HG03039 (cell line): ENCODE results near the gene LASP1NB.

Source experiments
- ATAC-seq: cut with Tn5 transposase; IDR thresholded peaks from one replicate; pipeline ENCODE4 v1.9.1; 2021; ENCODE audit warnings: mild to moderate bottlenecking, moderate library complexity; ENCODE audit not compliant: unreplicated experiment

LASP1NB gene

DNA sequence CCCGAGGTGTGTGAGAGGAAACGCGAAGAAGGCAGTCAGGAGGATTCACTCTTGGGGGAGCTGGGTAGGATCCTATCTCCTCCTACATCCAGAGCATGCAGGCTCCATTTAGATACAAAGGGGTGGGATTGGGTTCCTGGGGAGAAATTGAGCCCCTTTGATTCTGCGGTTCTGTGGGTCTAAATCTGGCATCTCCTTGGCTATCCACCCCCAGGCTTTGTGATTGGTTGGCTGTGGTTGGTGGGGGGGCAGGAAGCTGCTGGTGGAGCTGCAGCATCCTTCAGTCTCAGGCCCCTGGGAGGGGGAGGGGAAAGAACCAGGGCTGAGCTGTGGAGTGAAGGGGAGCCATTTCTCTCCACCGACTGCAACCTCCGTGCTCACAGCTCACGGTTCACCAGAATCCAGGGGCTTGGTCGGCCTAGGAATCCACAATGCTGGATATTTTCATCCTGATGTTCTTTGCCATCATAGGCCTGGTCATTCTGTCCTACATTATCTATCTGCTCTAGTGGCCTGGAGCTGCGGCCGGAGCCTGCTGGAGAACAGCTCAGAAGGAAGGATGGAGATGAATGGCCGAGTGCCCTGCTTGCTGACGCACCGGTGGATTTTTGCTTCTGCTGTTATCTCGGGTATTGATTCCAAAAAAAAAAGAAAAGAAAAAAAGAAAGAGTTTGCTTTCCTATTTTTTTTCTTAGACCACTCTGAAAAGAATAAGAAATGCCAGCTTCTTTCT lies at the start of gene LASP1NB:
Gene LASP1NB, plus strand, starts transcription at position 352 of the 733 bp plus-strand sequence.
- no peak for ATAC-seq

DNA sequence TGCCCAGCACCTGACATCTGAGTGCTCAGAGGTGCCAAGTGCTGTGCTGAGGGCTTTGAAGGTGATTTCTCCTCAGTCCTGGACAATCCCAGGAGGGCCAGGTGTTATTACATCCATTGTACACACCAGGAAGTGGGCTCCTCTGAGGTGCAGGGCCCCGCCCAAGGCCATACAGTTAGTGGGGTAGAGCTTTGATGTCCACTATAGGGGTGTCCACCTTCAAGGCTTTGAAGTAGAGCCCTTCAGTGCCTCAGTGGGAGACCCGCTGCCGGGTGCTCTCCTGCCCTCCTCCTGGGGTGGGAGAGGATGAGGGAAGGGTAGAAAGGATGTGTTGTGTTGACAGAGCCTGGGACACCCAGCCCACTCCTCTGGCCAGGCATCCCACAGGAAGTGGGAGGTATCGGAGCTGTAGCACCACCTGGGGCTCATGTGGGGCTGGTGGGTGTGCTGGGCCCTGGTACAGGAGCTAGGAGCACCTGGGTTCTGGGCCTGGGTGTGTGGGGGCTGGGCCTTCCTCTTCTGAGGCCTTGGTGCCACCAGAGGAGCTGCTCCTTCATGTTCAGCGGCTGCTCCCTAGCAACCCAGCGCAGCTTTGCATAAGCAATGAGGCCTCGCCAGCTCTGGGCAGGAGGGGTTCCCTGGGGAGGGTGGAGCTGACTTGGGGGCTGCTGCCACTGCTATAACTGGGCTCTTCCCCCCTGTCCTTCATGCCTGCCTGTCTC lies 48.1 kb upstream of the LASP1NB start:
- no peak for ATAC-seq

DNA sequence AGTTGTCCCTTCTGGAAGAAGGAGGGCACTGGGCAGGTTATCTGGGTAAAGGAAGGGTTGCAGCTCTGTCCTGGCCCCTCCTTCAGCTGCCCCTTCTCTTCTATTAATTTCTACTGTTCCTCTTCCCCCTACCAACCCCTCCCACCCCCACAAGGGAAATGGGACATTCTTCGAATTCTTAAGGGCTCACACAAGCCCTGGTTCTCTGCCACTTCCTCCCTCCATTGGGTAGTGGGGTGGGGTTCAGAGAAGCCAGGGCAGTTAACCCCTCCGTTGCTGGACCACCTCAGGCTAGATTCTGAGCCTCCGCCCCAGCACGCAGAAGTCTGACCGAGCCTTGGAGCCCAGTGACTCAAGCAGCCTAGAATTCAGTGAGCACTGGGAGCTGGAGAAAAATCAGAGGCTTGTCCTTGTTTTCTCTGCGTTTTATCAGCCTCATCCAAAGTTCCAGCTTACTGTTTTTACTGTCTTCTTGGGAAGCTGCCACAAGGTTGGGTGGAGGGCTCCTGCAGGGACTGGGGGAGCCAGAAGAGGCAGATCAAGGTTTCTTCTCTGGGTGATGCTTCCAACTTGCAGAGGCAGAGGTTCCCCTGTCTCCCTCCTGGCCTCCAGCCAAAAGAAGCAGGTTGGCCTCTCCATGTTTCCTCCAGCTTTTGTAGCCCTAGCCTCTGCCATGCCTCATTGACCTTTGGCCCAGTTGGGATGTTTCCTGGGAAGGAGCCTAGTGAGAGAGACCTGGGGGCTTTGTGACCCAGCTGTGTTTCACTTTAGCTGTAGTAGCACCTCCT lies 45.3 kb upstream of the LASP1NB start:
- ATAC-seq: no peak

DNA sequence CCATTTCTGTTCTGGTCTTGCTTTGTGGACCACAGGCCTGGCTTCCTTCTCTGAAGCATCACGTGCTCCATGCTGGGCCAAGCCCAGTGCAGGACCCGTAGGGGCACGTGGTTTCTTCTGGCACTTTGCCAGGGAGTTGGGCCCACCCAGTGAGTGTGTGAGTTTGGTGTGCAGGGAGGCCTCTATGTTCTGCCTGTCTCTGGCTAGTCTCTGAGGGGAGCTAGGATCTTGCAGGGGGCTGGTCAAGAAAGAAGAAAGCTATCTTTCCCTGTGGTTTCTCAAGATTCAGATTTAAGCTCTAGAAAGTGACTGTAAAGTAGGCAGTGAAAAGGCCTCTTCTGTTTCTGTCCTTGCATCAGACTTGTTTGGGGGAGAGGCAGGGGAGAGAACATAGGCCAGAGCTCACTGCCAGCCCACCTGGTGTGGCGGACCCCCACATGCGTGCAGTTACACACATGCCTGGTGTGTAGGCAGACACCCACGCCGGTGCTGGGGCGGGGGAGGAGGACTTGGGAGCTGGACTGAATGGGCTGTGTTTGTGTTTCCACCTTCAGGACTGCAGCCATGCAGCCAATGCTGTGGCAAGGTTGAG lies 43.7 kb upstream of the LASP1NB start:
- no peak for ATAC-seq

DNA sequence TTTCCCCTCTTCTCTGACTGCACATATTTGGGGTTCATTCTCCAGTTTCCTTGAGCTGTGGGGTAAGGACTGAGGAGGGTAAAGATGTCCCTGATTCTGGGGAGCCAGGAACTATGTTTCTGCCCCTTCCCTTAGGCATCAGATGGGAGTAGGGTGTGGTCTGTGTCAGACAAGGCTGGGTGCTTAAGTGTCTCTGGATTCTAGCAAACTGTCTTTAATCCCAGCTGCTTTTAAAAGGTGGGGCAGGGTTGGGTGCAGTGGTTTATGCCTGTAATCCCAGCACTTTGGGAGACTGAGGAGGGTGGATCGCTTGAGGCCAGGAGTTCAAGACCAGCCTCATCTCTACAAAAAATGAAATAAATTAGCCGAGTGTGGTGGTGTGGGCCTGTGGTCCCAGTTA lies 42.5 kb upstream of the LASP1NB start:
- no peak for ATAC-seq

DNA sequence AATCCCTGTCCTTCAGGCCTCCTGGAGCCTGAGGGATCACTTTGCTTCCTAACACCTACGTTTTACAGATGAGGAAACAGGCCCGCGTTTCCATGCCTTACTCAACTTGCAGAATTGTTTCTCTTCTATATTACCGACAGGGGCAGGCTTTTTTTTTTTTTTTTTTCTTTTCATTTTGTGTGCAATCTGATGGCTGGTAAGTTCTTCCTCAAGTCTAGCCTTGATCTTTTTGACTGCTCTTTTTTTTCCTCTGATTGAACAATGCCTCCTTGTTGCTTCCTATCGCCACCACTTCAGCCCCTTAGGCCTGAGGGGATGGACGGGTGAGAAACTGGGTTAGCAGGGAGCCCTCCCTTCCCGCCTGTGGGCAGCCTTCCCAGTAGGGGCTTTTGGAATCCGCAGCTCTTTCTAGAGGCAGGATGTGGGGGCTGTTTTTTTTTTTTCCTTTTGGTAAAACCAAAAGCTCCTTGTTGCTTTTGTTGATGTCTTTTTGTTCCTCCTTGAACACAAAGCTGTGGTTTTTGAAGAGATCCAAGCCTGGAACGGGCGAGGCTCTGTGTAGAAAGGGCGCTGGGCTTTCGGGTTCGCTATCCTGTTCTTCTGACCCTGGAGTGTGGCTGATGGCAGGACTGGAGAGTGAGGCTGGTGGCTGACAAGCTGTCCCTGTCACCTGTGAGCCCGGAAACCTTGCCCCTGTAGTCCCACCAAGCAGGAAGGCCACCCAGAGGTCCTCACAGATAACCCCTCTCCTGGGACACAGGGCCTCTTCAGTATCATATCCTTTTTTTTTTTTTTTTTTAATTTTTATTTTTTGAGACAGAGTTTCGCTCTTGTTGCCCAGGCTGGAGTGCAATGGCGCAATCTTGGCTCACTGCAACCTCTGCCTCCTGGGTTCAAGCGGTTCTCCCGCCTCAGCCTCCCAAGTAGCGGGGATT lies 41.6 kb upstream of the LASP1NB start:
- no peak for ATAC-seq

DNA sequence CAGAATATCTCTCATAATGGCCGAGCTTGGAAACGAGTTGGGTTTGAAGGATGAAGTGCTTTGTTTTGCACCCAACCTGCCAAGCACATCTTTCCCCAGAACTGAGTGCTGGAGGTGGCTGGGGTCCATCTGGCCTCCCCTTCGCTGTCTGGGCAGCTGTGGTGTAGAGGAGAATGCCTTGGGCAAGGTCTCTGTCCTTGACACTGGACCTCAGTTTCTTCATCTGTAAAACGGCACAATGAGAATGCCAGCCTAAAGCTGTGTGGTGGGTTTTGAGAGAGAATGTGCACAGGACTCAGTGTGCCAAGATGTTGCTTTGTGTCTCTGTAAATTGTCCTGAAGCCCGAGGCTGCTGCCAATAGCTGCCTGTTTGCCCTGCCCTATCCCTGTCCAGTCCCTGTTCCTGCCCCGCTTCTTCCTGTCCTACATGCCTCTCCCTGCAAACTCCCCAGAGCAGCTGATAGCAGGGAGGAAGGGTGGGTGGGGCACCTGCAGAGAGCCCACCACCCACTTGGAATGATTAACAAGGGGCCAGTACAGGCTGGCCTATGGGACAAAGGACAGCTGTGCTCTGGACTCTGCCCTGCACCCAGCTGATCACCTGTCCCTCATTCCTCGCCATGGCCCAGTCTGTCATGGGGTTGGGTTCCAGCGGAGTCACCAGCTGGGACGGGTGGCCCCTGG lies 40.2 kb upstream of the LASP1NB start:
- ATAC-seq: no peak

DNA sequence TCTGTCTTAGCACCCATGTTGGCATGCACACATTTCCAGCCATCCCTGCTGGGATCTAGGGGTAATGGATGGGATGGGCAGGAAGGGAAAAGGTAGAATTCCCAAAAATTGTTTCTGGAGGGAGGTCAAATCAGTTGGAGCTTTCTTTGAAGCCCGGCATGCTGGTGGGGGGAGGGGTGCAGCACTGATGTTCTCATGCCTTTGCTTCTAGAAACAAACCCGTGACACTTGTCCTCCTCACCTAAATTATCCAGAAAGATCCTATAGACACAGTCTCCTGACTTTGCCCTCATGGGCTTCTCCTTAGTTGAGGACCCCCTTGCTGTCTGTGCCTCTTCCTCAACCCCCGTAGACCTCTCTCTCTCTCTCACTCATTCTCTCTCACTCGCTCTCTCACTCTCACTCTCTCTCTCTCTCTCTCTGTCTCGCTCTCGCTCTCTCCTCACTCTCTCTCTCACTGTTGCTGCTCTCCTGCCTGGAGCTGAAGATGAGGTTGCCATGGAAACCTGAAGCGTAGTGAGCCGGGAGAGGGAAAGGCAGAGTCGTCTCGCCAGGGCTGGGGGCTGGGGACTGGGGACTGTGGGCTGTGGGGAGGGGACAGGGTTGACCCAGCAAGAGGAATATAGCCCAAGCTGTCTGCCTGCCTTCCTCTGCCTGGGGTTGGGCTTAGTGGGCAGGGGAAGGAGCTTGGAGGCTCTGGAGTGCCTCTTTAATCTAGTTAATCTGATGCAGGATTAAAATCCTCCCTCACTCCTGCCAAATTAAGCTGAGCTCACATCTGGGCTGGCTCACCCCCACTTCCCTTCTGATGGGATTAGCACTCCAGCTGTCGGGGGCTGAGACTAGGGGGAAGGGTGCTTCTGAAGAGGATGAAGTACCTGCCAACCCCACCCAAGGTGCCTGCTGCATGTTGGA lies 39.4 kb upstream of the LASP1NB start:
- ATAC-seq: no peak

DNA sequence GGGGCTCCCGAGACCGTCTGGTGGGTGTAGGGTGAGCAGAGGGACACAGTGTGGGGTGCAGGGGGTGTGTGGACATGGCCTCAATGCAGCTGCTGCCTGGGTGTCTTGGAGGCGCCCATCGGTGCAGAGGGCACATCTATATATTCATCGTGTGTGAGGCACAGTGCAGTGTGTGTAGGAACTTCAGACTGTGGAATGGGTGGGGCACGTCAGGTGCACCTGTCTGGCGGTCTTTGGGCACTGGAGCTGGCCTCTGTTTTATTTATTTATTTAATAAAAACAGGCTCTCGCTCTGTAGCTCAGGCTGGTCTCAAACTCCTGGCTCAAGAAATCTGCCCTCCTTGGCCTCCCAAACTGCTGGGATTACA lies 38.8 kb upstream of the LASP1NB start:
- ATAC-seq: no peak

DNA sequence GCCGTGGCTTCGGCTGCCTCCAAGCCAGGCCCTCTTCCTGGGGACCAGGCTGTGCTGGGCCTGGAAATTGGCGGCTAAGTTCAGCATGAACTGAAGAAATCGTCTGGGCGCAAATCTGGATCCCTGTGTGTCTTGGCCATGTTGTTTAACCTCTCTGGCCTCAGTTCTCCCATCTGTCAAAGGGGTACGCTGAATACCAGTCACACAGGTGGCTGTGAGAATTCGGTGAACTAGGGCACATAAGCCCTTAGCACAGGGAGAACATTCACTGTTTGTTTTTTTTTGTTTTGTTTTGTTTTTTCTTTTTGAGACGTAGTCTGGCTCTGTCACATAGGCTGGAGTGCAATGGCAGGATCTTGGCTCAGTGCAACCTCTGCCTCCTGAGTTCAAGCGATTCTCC lies 36.6 kb upstream of the LASP1NB start:
- ATAC-seq: no peak

DNA sequence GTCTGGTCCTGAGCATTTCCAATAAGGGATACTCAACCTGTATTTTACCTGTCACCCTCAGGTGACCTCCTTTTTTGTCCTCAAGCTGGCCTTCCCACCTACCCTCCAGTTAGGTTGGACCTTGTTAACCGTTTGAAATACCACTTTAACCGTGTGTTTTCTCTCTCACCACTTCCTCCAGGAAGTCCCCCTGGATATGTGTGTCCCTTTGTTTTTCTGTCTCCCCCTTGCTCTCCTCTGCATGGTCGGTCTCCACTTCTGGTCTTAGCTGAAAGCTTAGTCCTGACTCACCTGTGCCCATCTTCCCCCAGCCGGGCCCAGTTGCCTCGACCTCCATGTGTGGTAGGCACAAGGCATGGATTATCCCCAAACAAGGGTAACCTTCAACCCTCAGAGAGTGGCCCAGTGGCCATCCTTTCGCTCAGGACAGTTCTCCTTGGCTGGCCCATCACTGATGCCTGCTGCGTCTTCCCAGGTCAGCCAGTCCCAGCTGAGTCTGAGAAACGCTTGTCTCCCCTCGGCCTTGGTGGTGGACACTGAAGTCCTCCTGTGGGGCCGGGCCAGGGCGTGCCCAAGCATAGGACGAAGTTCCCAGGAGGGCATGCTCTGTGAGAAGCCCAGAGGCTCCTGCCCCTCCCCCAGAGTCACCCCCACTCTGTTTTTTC lies 35.5 kb upstream of the LASP1NB start:
- no peak for ATAC-seq

DNA sequence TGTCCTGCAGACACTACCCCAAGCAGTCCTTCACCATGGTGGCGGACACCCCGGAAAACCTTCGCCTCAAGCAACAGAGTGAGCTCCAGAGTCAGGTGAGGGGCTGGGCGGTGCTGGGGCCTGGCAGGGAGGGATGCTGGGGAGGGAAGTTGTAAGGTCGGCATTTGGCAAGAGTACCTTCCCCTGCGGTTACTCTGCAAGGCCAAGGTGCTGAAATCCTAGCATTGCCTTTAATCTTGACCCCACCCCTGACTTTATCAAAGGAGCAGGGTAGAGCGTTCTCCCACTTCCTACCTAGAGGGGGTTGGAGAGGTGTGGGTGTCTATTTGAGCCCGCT lies 35.0 kb upstream of the LASP1NB start:
- no peak for ATAC-seq

DNA sequence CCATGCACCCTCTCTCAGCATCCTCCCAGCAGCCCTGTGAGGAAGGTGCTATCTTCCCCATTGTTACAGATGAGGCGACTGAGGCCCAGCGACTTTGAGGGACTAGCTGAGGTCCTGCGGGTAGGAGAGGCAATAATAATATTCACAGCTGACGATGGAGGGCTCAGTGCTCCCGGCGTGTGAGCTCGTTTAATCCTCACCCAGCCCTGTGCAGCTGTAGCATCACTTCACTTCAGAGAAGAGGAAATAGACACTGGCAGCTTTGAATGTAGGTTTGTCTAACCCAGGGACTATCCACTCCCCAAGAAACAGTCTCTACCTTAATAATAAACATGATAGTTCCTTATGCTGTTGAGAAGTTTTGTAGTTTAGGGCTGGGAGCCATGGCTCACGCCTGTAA lies 34.0 kb upstream of the LASP1NB start:
- no peak for ATAC-seq

DNA sequence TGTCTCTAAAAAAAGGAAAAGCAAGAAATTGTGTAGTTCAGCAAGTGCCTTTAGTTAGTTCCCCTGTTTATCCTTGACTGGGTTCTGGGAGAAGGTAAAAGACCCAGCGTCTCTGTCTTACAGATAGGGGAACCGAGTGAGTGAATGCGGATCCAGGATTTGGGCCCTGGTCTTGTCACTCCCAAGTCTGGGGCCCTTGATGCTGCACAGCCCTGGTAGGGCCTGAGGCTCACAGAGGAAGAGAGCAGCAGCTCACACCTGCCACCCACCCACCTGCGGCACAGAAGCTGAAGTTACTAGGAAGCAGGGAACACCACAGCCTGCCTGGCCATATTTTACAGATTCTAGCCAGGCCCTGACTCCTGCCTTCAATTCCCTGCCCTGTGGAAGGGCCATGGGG lies 33.3 kb upstream of the LASP1NB start:
- ATAC-seq: no peak

DNA sequence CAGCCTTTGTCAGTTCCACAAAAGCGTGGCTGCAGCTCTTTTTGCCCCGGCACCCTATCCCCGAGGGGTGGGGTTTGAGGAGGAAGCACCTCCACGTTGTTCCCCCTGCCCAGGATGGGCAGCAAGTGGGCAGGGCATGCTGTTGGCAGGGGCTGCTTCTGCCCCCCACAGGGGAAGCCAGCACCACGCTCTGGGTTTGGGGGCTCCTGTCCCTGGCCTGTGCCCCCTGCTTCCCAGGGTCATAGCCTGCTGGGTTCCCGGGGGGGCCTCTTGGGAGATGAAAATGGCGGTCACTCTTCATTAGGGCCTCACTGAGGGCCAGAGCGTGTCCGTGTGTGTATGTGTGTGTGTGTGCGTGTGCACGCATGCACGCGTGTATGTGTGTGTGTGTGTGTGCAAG lies 32.8 kb upstream of the LASP1NB start:
- ATAC-seq: no peak

DNA sequence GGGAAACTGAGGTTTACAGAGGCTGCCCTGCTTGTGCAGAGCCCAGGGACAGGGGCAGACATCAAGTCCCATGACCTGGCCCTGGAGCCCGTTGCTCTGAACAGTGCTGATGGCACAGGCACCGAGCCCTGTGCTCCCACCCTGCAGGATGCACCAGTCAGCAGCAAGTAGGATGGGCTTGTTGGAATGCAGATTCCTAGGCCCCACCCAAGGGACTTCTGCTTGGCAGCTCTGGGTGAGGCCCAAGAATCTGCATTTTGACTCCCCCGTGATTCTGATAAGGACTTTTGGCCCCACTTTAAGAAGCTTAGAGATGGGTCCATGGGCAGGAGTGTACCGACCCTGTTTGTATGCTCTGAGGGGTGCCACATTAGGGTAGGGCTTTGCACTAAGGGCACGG lies 32.3 kb upstream of the LASP1NB start:
- ATAC-seq: no peak

DNA sequence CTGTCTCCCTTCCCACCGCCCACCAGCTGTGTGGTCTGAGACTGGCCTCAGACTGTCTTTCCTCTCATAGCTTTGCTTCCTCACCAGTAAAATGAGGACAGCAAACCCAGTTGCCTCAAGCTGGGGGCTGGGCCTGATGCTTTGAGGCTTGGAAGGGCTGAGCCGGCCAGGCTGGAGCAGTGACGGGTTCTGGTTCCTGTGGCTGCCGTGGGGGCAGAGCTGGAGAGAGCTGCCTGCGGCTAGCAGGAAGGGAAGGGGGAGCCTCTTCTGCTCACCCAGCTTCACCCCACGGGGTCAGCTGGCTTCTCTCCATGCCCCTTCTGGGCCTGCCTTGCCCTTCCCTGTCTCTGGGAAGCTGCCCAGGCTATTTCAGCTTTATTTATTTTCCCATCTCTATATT lies 31.8 kb upstream of the LASP1NB start:
- ATAC-seq: no peak

DNA sequence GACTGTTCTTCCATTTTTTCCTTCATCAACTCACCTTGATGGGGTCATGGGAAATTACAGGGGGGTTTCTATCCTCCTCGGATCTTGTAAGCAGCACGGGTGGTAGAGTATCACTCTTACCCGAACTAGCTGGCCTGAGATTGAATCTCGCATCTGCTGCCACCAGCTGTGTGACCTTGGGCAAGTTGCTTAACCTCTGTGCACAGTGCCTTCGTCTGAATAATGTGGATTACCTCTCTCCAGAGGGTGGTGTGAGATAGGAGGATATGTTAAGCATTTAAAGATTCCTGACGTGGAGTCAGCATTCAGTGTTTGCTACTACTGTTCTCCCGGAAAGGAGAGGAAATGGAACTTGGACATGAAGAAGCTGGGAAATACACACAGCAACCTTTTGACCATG lies 31.1 kb upstream of the LASP1NB start:
- no peak for ATAC-seq
